ENCODE measurements around the gene IL4I1.

IL4I1 gene

DNA sequence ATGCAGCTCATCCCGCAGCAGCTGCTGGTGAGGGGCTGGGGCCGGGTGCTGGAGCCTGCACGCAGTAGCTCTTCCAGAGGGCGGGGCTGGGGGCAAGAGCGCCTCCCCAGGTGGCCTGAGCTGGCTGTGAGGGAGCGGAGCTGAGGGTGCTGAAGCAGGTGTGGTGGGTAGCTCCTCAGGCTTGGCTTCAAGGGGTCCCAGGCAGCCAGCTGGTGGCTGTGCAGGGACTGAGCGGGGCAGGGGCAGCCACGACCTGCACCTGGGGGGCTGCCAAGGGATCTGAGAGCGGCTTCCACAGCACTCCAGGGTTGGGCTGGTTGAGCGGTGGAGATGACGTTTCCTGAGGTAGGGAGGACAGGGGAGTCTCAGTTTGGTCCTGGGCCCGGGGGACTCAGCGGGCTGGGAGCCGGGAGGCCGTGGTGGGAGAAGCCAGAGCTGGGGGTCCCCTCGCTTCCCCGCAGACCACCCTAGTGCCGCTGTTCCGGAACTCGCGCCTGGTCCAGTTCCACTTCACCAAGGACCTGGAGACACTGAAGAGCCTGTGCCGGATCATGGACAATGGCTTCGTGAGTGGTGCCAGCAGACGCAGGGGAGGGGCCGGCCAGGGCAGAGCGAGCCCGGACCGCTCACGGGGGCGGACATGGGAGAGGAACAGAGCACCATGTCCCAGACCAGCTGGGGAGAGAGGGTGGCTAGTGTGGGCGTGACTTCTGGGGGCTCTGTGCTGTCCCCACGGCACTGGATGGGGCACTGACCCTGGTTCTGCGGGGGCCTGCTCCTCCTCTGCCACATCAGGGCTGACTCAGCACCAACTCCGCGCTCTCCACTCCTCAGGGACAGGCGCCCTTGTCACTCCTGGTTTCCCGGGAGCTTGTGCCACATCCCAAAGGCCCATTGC, 38.4 kb downstream of the IL4I1 start:
- no peak for DNase-seq (ENCODE audit: low spot score)

DNA sequence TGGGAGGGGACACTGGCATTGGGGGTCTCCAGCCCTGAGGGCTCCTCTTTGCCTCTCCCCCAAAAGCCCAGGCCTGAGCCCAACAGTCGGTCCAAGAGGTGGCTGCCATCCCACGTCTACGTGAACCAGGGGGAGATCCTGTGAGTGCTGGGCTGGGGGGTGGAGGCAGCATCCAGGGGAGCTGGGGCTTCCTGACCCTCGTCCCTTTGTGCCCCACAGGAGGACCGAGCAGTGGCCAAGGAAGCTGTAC, 38.9 kb downstream of the IL4I1 start:
- no peak for DNase-seq (ENCODE audit: low spot score)
- TF ChIP-seq, protein P1, sequence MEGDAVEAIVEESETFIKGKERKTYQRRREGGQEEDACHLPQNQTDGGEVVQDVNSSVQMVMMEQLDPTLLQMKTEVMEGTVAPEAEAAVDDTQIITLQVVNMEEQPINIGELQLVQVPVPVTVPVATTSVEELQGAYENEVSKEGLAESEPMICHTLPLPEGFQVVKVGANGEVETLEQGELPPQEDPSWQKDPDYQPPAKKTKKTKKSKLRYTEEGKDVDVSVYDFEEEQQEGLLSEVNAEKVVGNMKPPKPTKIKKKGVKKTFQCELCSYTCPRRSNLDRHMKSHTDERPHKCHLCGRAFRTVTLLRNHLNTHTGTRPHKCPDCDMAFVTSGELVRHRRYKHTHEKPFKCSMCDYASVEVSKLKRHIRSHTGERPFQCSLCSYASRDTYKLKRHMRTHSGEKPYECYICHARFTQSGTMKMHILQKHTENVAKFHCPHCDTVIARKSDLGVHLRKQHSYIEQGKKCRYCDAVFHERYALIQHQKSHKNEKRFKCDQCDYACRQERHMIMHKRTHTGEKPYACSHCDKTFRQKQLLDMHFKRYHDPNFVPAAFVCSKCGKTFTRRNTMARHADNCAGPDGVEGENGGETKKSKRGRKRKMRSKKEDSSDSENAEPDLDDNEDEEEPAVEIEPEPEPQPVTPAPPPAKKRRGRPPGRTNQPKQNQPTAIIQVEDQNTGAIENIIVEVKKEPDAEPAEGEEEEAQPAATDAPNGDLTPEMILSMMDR (IDR thresholded peaks at IDR 0.05; ENCODE audit: extremely low read depth, missing control alignments) = no peak

More for the DNA sequence above, 38.4 kb downstream of the IL4I1 start:
- TF ChIP-seq, protein P1 (IDR thresholded peaks at IDR 0.05; ENCODE audit: extremely low read depth, missing control alignments) = no peak

DNA sequence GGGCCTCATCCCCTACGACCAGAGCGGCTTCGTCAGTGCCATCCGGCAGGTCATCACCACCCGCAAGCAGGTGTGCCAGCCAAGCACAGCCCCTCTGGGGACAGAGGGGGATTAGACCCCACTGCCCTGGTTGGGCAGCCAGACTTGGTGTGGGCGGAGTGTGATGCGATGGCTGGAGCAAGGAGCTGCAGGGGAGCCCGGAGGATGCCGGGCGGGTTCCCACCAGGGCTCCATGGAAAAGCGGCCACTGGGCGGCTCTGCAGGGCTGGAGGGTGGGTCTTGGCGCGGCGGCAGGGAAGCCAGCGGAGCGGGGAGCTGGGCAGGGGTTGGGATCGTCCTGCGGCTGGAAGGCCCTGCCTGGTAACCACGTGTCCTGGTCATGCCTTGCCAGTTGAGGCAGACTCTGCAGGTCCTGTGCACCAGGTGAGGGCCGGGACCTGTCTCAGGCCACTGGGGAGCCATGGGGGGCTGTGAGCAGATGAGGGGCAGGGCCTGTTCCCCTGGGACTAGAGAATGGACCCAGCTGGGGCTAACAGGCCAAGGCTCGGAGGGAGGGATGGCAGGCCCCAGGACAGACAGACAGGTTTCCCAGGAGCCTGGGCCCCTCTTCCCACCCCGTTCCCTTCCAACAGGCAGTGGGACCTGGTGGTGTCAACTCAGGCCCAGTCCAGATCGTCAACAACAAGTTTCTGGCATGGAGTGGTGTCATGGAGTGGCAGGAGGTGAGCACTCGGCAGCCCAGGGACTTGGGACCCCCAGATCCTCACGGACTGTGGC, 39.4 kb downstream of the IL4I1 start:
- TF ChIP-seq, protein P1 (IDR thresholded peaks at IDR 0.05; ENCODE audit: extremely low read depth, missing control alignments) = no peak
- DNase-seq (ENCODE audit: low spot score) = no peak

DNA sequence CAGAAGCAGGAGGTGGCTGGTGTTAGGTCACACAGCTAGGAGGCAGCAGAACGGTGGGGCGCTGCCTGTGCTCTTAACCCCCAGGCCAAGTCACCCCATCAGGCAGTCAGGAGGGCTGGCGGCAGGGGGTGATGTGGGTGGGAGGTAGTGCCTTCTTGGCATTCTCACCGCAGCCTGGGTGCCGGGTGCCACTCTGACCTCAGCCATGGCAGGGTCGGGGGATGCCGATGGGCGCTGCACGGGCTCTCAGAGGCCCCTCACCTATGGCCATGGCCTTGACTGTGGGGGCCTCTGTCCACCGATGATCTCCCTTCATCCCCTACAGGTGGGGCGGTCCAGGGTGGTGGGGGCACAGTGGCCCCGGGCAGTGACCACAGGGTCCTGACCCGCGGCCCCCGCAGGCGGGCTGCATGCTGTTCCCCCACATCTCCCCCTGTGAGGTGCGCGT, 40.1 kb downstream of the IL4I1 start:
- no peak for DNase-seq (ENCODE audit: low spot score)

DNA sequence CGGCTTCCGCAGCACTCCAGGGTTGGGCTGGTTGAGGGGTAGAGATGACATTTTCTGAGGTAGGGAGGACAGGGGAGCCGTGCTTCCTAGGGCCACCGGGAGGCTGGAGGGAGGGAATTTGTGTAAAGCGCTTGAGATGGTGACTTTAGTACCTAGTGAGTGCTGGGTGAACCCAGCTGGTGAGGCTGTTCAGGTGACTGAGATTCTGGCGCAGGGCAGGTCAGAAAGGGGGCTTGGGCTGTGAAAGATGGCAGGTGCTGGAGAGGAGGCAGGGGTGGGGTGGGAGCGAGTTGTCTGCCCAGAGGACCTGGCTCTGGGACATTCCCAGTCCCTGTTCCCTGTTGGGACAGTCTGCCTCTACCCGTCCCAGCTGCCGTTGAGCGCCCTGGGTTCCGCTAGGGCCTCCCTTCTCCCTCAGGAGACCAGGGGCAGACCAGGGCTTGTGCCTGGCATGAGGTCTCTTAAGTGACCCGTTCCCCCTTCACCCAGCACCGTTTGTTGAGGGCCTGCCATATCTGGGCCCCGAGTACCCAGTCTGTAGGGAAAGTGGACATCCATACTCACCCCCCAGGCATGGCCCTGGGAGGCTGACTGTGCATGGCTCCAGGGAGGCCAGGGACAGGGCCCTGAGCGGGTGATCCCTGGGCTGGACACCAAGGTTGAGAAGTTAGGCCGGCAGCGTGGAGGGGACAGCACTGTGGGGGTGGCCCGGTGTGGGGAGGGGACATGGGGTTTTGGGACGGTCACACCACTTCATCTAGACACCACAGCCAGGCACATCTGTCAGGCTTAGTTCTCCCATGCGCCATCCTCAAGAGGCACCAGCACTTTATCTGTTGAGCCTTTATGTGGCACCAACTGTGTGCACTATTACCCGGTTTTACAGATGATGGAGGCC, 40.8 kb downstream of the IL4I1 start:
- DNase-seq (ENCODE audit: low spot score) = no peak

More for the DNA sequence above, 40.1 kb downstream of the IL4I1 start:
- TF ChIP-seq, protein P1 (IDR thresholded peaks at IDR 0.05; ENCODE audit: extremely low read depth, missing control alignments) = no peak

DNA sequence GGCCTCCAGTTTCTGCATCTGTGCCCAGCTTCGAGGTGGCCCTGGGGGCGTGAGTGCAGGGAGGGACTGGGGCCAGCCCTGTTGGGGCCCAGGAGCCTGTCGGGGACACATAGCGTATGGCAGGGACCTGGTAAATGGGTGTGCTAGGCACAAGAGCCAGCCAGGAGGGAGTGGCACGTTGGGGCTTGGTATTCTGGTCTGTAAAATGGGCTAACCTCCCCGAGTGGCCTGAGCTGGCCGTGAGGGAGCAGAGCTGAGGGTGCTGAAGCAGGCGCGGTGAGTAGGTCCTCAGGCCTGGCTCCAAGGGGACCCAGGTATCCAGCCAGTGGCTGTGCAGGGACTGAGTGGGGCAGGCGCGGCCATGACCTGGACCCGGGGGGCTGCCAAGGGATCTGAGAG, 41.4 kb downstream of the IL4I1 start:
- TF ChIP-seq, protein P1 (IDR thresholded peaks at IDR 0.05; ENCODE audit: extremely low read depth, missing control alignments) = no peak
- DNase-seq (ENCODE audit: low spot score) = no peak

More for the DNA sequence above, 40.8 kb downstream of the IL4I1 start:
- TF ChIP-seq, protein P1 (IDR thresholded peaks at IDR 0.05; ENCODE audit: extremely low read depth, missing control alignments) = no peak
